ENCODE results near the gene CREB3L2. TPM values are rescaled to one million over a fixed set of nuclear protein-coding genes. Genes with fewer than 3 reads are reported as not detected.
A peak's percentile ranks its signal among the peaks of the same experiment; 100 is the strongest.
"Not testable (repeated sequence)": the region's sequence is repeated elsewhere in the genome, so short reads cannot be mapped to it uniquely, and the experiment has no call there.

Gene CREB3L2
- total RNA-seq, 1 donor from 2014 or later = 61.8 TPM

DNA sequence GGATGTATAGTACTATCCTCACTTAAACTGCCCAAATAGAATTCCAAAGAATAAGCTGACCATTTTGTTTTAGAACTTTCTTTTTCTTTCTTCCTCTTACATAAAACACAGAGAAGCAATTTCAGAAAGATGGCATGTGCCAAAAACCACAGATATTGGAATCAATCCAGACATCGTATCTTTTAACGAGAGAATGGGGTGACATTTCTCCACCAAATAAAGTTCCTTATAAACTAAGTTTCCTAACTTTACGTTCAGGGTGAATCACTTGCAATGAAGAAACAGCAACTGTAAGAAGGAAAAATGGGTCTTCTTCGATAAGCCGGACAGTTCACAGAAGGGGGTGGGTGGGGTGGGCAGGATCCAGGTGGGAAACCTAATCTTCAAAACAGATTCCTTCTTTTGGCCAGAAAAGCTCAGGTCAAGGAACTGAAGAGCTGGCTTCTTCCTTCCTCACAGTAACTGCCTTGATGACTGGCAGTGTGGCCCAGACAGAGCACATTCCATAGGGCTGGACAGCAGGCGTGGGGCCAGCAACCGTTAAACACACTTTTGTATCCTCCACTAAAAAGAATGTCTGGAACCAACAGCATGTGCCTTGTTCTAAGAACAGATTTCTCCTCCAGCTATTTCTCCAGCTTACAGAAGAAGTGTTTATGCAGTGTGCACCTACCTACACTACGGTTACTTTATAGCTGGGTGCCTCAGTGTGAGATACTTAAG, 31.5 kb downstream of the CREB3L2 start:
- H3K4me3 Mint-ChIP-seq = no peak overlapping the region
- no peaks in the 10 kb centered on the region for H3K9me3 Mint-ChIP-seq
- H3K36me3 Mint-ChIP-seq (ENCODE audit: low read depth) = peaks cover 3% of the 10 kb centered on the region
- intact Hi-C loops (cut with micrococcal nuclease) = no loop called here
- H3K27me3 Mint-ChIP-seq (ENCODE audit: insufficient read depth) = no peaks in the 10 kb centered on the region
- DNase-seq (ENCODE audit: low spot score) = no peak
- peaks cover 24% of the 10 kb centered on the region for H3K4me1 Mint-ChIP-seq (ENCODE audit: low read depth)
- H3K27ac Mint-ChIP-seq = no peak overlapping the region

DNA sequence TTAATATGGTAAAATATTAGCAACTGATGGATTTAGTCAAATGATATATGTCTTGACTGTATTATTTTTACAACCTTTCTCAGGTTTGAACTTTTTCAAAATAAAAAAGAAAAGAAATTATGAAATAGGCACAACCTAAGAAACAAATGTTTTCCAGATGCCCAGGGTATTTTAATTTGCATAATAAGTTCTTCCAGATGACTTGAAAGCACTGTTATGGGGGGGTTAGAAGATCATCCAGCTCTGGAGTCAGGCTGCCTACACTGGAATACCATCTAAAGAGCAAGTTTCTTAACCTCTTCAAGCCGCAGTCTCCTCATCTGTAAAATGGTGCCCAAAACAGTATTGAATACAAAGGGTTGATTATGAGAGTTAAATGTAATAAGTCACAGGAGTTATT, 32.1 kb downstream of the CREB3L2 start:
- peaks cover 24% of the 10 kb centered on the region for H3K4me1 Mint-ChIP-seq (ENCODE audit: low read depth)
- H3K27ac Mint-ChIP-seq = no peak overlapping the region
- H3K4me3 Mint-ChIP-seq = no peak overlapping the region
- no peaks in the 10 kb centered on the region for H3K9me3 Mint-ChIP-seq
- intact Hi-C loops (cut with micrococcal nuclease) = no loop called here
- peaks cover 3% of the 10 kb centered on the region for H3K36me3 Mint-ChIP-seq (ENCODE audit: low read depth)
- H3K27me3 Mint-ChIP-seq (ENCODE audit: insufficient read depth) = no peaks in the 10 kb centered on the region
- DNase-seq (ENCODE audit: low spot score) = no peak

DNA sequence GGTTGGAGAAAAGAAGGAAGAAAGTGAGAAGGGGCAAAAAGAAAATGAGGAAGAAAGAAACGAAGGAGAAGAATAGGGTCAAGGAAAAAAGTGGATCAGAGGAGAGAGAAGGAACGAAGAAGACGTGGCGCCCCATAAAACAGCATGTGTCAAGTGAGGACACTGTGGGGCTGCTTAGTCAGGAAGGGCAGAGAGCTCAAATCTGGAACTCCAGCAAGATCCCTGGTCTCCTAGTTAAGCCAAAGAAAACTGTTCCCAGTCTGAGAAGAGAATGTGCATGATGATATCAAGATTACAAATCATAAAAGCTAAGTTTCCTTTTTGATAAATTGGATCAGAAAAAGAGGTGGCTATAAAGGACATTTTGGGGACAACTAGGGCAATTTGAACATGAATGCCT, 33.0 kb downstream of the CREB3L2 start:
- H3K4me1 Mint-ChIP-seq (ENCODE audit: low read depth) = peaks cover 24% of the 10 kb centered on the region
- H3K27me3 Mint-ChIP-seq (ENCODE audit: insufficient read depth) = no peaks in the 10 kb centered on the region
- intact Hi-C loops (cut with micrococcal nuclease) = no loop called here
- H3K9me3 Mint-ChIP-seq = no peaks in the 10 kb centered on the region
- no peak for DNase-seq (ENCODE audit: low spot score)
- H3K27ac Mint-ChIP-seq = no peak overlapping the region
- no peak overlapping the region for H3K4me3 Mint-ChIP-seq
- H3K36me3 Mint-ChIP-seq (ENCODE audit: low read depth) = peaks cover 3% of the 10 kb centered on the region

DNA sequence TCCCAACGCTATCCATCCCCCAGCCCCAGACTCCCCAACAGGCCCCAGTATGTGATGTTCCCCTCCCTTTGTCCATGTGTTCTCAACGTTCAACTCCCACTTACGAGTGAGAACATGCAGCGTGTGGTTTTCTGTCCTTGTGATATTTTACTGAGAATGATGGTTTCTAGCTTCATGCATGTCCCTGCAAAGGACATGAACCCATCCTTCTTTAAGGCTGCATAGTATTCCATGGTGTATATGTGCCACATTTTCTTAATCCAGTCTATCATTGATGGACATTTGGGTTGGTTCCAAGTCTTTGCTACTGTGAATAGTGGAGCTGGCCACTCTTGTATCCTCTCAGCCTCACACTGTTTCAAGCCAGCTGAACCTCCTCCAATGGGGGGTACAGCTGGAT, 33.5 kb downstream of the CREB3L2 start:
- H3K27ac Mint-ChIP-seq; intact Hi-C loops (cut with micrococcal nuclease); DNase-seq (ENCODE audit: low spot score); H3K27me3 Mint-ChIP-seq (ENCODE audit: insufficient read depth); H3K4me3 Mint-ChIP-seq; H3K36me3 Mint-ChIP-seq (ENCODE audit: low read depth); H3K9me3 Mint-ChIP-seq: not testable (repeated sequence)
- peaks cover 24% of the 10 kb centered on the region for H3K4me1 Mint-ChIP-seq (ENCODE audit: low read depth)

DNA sequence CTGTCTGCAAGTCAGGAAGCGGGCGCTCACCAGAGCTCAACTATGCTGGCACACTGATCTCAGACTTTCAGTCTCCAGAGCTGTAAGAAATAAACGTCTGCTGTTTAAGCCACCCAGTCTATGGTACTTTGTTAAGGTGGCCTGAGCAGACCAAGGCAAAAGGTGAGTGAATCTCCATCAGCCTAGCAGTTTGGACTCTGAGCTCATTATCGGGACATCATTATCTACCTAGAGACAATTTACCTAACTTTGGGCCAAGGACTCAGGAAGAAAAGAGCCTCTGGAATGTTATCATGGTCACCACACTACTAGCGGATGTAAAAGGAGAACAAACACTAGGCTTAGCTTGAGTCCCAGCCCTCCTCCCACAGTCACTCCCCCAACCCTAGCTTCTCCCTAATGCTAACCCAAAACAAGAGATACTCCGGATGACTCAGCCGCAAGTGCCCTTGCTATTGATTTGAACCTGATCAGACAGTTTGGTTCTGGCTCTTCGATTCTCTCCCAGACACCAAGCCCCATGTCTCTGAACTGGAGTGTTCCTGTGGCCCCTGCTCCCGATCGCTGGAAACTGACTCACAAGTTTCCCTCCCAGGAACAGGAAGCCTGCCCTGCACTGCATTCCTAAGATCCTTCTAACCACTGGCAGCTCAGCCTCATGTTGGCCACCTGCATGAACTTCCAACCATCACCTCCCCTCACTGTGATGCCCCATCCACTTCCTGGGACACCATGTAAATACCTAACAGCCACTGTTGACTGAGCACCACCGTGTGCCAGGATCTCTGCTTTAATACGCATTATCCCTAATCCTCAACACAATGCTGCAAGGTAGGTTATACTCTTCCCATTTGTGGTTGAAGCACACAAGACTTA, 34.5 kb downstream of the CREB3L2 start:
- H3K4me3 Mint-ChIP-seq = no peak overlapping the region
- H3K27me3 Mint-ChIP-seq (ENCODE audit: insufficient read depth) = no peaks in the 10 kb centered on the region
- intact Hi-C loops (cut with micrococcal nuclease) = no loop called here
- no peak for DNase-seq (ENCODE audit: low spot score)
- no peaks in the 10 kb centered on the region for H3K9me3 Mint-ChIP-seq
- no peak overlapping the region for H3K27ac Mint-ChIP-seq
- H3K4me1 Mint-ChIP-seq (ENCODE audit: low read depth) = peaks cover 29% of the 10 kb centered on the region
- H3K36me3 Mint-ChIP-seq (ENCODE audit: low read depth) = peaks cover 9% of the 10 kb centered on the region

DNA sequence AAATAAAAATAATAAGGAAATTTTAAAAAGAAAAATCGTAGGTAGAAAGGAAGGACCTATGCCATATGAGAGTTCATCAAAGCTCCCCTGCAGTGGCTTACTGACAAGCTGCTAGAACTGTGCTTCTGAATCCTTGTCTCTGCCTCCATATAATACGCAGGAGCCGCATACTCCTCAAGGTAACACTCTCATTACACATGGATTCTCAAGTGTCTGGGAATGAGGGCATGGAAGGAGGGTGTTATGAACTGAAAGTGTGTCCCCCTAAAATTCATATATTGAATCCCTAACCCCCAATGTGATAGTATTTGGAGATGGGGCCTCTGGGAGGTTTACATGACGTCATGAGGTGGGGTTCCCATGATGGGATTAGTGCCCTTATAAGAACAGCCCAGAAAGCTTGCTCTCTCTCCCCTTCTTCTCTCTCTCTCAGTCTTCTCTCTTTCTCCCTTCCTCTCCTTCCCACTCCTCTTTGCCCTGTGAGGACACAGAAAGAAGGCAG, 35.2 kb downstream of the CREB3L2 start:
- DNase-seq (ENCODE audit: low spot score) = no peak
- Mint-ChIP-seq H3K36me3 (ENCODE audit: low read depth) (peaks cover 11% of the 10 kb centered on the region), H3K4me1 (ENCODE audit: low read depth) (peaks cover 36% of the 10 kb centered on the region), H3K9me3 (no peaks in the 10 kb centered on the region), H3K27ac (no peak overlapping the region), H3K27me3 (ENCODE audit: insufficient read depth) (no peaks in the 10 kb centered on the region), H3K4me3 (no peak overlapping the region)
- intact Hi-C loops (cut with micrococcal nuclease) = no loop called here

DNA sequence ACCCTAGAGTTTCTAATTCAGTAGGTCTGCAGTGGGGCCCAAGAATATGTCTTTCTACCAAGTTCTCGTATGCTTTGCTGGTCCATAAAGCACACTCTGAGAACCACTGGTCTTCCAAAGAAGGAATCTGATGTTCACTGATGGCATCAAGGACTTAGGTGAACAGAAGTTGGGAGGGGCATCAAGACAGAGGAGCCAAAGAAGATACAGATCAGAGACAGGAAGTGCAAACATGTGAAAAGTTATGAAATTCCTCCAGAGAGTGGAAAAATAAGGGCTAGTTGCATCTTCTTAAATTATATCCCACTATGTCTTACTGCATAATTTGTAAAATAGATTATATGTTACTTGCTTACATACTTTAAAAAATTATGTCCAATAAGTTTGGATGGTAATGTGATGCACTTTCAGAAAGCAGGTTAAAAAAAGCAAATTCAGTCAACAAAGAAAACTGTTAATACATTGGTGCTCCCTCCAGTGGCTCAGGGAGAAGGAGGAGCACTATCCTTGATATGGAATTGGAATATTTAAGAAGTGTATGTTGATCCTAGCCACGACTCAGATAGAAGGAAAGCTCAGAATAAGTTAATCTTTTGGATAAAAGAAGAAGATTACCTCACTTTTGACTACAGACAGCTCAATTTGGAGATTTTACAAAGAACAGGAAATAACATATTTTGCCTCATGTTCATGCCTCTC, 35.8 kb downstream of the CREB3L2 start:
- Mint-ChIP-seq H3K27me3 (ENCODE audit: insufficient read depth) (no peaks in the 10 kb centered on the region), H3K36me3 (ENCODE audit: low read depth) (peaks cover 11% of the 10 kb centered on the region), H3K4me1 (ENCODE audit: low read depth) (peaks cover 42% of the 10 kb centered on the region), H3K27ac (no peak overlapping the region), H3K9me3 (no peaks in the 10 kb centered on the region), H3K4me3 (no peak overlapping the region)
- intact Hi-C loops (cut with micrococcal nuclease) = no loop called here
- DNase-seq (ENCODE audit: low spot score) = no peak

DNA sequence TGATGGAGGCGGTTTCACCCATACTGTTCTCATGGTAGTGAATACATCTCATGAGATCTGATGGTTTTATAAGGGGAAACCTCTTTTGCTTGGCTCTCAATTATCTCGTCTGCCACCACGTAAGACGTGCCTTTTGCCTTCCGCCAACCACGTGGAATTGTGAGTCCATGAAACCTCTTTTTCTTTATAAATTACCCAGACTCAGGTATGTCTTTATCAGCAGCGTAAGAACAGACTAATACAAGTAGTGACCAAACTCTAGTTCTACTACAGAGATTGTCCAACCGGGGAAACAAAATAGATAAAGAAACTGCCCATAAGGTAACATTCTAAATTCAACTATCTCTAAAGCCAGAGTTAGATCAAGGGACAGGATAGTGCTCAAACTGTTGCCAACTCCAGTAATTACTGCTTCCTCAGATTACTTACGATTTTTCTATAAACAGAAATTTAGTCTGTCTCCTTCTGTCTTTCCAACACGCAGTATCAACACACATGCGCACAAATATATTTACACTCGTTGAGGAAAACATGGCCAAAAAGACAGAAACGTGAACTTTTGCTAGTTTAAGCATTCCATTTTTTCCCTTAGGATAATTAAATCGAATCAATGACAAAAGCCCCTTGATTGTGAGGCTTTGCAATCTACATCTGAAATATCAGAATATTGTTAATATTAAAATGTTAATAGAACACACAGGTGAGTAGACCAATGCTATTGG, 36.9 kb downstream of the CREB3L2 start:
- no peaks in the 10 kb centered on the region for H3K9me3 Mint-ChIP-seq
- H3K27ac Mint-ChIP-seq = no peak overlapping the region
- H3K36me3 Mint-ChIP-seq (ENCODE audit: low read depth) = peaks cover 15% of the 10 kb centered on the region
- peaks cover 48% of the 10 kb centered on the region for H3K4me1 Mint-ChIP-seq (ENCODE audit: low read depth)
- H3K27me3 Mint-ChIP-seq (ENCODE audit: insufficient read depth) = no peaks in the 10 kb centered on the region
- H3K4me3 Mint-ChIP-seq = no peak overlapping the region
- no peak for DNase-seq (ENCODE audit: low spot score)
- intact Hi-C loops (cut with micrococcal nuclease) = no loop called here

DNA sequence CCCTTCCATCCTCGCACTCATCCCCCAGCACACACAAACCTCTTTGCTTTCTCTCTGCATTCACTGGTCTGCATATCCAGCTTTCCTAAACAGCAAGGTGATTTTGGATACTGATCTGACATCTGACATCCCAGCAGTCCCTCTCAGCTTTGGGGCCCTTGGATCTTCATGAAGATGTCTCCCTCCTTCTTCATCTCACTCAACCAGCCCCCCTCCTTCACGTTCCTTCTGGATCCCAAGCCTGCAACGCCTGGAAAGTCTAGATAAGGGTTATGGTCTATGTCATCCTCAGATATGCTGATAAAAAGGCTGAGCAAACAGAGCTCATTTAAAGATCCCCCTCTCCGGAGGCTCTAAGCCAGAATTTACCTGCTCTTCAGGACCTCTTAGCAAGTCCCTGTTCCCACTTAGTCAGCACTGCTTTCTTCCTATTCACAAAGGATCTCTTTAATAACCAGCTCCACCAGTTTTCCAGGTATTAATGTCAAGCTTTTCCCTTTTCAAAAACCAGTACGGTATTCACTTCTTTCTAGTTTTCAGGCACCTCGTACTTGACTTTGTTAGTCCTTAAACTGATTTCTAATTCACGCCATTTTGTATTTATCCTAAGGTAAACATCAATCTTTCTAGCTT, 38.9 kb downstream of the CREB3L2 start:
- Mint-ChIP-seq H3K9me3 (no peaks in the 10 kb centered on the region), H3K4me1 (ENCODE audit: low read depth) (peaks cover 55% of the 10 kb centered on the region)

DNA sequence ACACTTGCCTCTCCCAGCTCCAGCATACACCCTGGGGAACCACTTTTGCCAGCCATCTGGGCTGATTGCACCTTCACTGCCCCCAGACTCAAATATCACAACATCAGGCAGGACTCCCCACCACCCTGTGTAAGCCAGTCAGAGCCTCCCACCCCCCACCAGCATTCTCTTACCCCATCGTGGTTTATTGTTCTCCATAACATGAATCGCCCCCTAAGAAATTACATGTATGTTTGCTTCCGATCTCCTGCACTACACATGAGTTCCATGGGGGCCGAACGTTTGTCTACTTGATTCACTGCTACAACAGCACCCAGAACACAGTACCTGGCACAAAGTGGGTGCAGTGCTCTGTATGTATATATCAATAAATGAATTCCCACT, 39.4 kb downstream of the CREB3L2 start:
- no peak overlapping the region for H3K4me3 Mint-ChIP-seq
- no peaks in the 10 kb centered on the region for H3K27me3 Mint-ChIP-seq (ENCODE audit: insufficient read depth)
- peaks cover 16% of the 10 kb centered on the region for H3K36me3 Mint-ChIP-seq (ENCODE audit: low read depth)
- H3K27ac Mint-ChIP-seq = no peak overlapping the region
- DNase-seq (ENCODE audit: low spot score) = no peak
- no peaks in the 10 kb centered on the region for H3K9me3 Mint-ChIP-seq
- peaks cover 50% of the 10 kb centered on the region for H3K4me1 Mint-ChIP-seq (ENCODE audit: low read depth)
- intact Hi-C loops (cut with micrococcal nuclease) = no loop called here

More for the DNA sequence above, 38.9 kb downstream of the CREB3L2 start:
- Mint-ChIP-seq H3K27ac (no peak overlapping the region), H3K4me3 (no peak overlapping the region), H3K27me3 (ENCODE audit: insufficient read depth) (no peaks in the 10 kb centered on the region), H3K36me3 (ENCODE audit: low read depth) (peaks cover 16% of the 10 kb centered on the region)
- DNase-seq (ENCODE audit: low spot score) = no peak
- intact Hi-C loops (cut with micrococcal nuclease) = no loop called here

DNA sequence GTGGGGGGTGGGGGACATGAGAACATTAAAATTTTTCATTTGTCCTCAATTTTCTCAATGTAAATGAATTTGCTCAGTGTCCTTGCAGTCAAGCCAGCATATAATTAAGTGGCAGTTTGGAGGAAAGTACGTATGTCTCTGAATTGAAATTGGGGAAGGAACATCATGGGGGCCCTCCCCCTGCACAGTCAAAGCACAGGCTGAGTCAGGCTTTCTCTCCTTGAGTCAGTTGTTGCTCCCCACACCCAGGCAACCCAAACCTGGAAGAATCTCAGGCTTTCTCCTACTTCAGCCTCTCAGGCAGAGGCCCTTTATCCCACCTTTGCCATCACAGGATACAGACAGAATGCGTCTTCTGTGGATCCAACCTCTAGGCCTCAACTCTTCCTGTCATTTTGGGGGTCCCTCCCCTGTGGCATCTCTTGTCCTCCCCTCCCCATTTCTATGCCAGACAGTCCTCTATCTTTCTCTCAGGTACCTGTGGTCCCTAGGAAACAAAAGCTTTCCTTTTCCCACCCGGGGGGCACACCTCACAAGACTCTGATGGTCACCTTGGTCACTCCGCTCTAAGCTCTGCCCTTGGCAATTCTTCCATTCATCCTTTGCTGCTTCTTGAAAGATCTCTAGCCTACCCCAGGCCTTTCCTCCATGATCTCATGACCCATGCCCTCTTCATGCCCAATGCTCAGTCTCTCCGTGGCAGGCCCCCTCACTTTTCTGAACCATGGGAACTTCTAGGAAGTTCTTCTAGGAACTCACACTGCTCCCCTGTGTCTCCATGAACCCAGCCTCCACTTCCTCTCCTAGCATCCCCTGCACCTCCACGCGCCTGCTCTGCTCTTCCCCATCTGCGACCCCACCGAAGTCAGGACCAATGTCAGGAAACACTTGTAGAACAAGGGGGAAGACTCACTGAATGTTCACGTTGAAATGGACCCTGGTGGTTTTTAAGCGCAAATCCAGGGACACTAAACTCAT, 40.4 kb downstream of the CREB3L2 start:
- intact Hi-C loops (cut with micrococcal nuclease) = loop anchor here (1.0 to 2.0 kb wide), 3 partner anchors 26 to 41 kb away; partner anchors contain the start of gene CREB3L2
- H3K36me3 Mint-ChIP-seq (ENCODE audit: low read depth) = peaks cover 16% of the 10 kb centered on the region
- no peak for DNase-seq (ENCODE audit: low spot score)
- H3K9me3 Mint-ChIP-seq = no peaks in the 10 kb centered on the region
- no peaks in the 10 kb centered on the region for H3K27me3 Mint-ChIP-seq (ENCODE audit: insufficient read depth)
- H3K4me1 Mint-ChIP-seq (ENCODE audit: low read depth) = peaks cover 42% of the 10 kb centered on the region
- no peak overlapping the region for H3K4me3 Mint-ChIP-seq
- H3K27ac Mint-ChIP-seq = peak overlapping the region; percentile 5
